ENCODE measurements around the gene SLC16A11.

DNA sequence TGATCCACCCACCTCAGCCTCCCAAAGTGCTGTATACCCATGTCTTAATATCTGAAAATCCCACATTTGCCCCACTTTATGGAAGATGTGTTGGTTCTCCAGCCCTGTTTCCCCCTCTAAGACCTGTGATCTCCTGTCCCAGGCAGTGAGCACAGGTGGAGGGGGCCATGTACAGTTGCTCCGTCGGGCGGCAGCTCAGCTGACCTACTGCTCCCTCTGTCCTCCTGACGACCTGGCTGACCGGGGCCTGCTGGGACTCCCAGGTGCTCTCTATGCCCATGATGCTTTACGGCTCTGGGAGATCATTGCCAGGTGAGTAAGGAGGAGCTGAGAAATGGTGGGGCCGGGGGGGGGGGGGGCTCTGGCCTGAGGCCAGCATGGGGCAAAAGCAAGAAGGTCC lies 38.2 kb downstream of the SLC16A11 start:
- no peak for TF ChIP-seq EZH2 (optimal IDR thresholded peaks at IDR 0.05; ENCODE audit: low read depth, low read length)
- TF ChIP-seq, protein P1, sequence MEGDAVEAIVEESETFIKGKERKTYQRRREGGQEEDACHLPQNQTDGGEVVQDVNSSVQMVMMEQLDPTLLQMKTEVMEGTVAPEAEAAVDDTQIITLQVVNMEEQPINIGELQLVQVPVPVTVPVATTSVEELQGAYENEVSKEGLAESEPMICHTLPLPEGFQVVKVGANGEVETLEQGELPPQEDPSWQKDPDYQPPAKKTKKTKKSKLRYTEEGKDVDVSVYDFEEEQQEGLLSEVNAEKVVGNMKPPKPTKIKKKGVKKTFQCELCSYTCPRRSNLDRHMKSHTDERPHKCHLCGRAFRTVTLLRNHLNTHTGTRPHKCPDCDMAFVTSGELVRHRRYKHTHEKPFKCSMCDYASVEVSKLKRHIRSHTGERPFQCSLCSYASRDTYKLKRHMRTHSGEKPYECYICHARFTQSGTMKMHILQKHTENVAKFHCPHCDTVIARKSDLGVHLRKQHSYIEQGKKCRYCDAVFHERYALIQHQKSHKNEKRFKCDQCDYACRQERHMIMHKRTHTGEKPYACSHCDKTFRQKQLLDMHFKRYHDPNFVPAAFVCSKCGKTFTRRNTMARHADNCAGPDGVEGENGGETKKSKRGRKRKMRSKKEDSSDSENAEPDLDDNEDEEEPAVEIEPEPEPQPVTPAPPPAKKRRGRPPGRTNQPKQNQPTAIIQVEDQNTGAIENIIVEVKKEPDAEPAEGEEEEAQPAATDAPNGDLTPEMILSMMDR (IDR thresholded peaks at IDR 0.05; ENCODE audit: low read length): no peak
